Purkinje cell (primary cell): ENCODE results near the gene IFT27. TPM values are rescaled to one million over a fixed set of nuclear protein-coding genes. Genes with fewer than 3 reads are reported as not detected.

Source experiments
- polyA plus RNA-seq: library from polyadenylated mRNA; unstranded; fragments of >200 nt; fragmentation: Nextera tagmentation; gene quantifications from 2 replicates; pipeline ENCODE4 v1.2.1, GENCODE V29; 2014

Gene IFT27, protein sequence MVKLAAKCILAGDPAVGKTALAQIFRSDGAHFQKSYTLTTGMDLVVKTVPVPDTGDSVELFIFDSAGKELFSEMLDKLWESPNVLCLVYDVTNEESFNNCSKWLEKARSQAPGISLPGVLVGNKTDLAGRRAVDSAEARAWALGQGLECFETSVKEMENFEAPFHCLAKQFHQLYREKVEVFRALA
- polyA plus RNA-seq, result 48.3 and 68.6 TPM in 2 replicates

DNA sequence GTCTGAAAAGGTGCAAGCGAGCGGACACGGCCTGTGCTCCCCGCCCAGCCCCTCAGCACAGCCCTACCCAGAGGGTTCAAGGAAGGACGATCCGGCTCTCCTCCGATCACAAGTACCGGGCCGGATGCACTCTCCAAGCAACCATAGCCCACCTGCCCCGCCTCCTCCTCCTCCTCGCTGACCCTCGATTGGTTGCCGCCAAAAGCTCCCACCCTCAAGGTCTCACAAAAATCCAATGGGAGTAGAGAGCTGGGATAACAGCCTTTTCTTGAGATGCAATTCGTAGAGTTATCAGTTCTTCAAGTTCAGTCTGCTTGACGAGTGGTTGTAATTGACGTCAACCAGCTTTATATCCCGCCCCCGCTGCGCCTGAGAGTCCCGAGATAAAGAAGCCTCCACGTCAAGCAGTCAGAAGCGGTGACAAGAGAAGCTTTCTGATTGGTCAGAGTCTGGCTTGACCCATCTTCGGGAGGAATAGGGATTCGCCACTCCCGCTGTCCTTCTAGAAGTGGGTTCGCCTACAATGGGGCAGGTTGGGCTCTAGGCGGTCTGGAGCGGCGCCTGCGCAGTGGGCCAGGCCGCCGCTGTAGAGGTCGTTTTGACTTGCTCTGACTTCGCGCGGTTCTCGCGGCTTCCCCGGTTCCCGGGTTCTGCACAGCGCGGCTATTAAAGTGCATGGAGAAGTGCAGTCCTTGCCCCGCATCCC is at the start of gene IFT27:
TSS of gene IFT27 (minus strand) at position 156 of the 706 bp plus-strand sequence. CDS start 412 bp downstream, outside the sequence.

DNA sequence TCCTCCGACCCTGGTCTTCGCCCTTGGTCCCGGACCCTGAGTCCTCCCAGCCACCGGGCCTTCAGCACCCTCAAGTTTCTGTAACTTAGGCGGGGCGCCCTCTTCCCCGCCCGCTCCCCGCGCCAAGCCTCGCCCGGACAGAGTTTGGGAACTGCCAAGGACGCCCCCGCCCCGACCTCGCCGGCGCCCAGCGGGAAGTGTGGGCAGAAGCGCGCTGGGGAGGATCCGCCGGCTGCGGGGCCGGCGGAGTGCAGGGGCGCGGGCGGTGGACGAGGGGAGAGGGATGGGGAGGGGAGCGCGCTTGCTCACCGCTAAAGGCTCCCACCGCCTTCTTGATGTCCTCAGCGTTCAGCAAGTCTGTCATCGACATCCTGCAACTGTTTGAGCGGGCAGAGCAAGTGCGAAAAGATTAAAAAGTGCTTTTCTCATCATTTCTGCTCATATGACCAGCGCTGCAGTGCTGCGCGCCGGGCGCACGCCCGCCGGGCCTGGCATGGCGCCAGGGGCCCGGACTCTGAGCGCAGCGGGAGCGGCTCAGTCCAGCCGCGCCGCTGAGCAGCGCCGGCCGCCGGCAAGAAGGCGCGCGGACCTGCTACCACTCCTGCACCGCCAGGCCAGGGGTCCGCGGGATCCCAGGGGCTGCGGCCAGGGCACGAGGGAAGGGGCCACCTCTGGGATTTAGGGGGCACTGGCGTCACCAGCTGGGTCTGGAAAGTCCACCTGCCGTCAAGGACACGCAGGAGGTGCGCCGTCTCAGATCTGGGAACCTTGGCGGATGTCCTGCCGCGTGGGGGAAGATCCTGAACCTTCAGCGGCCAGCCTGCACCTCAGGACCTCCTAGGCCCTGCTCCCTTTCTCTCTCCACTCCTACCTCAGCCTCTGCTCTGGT is 41.0 kb upstream of the IFT27 start, which contains the start of gene PVALB:
TSS of gene PVALB (minus strand) at position 400 of the 889 bp plus-strand sequence. CDS start at position 370, 30 bp downstream.

Other genes with a start within 250 kb of the IFT27 start
- 58.2 and 60.9 TPM in 2 replicates for gene EIF3D, start 247.0 kb downstream of the IFT27 start, polyA plus RNA-seq
- 9.2 and 17.6 TPM in 2 replicates for gene CACNG2, start 72.4 kb downstream of the IFT27 start, polyA plus RNA-seq
- 21,664 and 27,916 TPM in 2 replicates for gene PVALB, start 40.9 kb upstream of the IFT27 start, polyA plus RNA-seq
- gene NCF4, start 84.9 kb upstream of the IFT27 start, polyA plus RNA-seq, result 1.2 TPM in 1 of 2 replicates, not detected in the other
- gene CSF2RB, start 137.5 kb upstream of the IFT27 start, polyA plus RNA-seq, result not detected in 2 replicates
- 5.8 and 9.8 TPM in 2 replicates for gene TST, start 243.3 kb upstream of the IFT27 start, polyA plus RNA-seq
- gene MPST, start 243.6 kb upstream of the IFT27 start, polyA plus RNA-seq, result 0.19 and 3.0 TPM in 2 replicates